GM19043 (cell line): ENCODE data around the gene NRARP.

Experiments used
- ATAC-seq: cut with Tn5 transposase; IDR thresholded peaks from one replicate; pipeline ENCODE4 v1.9.1; 2021; ENCODE audit warnings: low read depth; ENCODE audit not compliant: unreplicated experiment

Gene NRARP

DNA sequence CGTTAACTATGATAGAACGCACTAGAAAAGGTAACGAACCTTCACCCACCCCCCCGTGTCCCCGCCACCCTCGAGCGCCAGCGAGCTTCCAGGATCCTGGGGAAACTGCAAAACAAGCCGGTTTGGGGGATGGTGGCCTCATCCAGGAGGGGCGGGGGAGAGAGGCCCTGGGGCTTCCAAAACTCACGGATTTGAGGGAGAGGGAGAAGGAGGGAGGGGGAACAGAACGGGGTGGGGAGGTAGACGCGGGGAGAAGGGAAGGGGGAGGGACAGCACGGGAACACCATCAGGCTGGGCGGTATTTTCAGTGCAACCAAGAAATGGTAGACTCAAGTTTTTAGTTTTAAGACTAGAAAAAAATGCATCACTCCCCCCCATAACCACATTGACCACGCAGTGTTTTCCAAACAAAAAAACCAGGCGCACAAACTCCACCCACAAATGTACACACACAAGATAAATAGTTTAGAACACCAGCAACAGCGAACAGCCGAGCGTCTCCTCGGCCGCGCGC lies 1.4 kb downstream of the NRARP start:
- ATAC-seq = no peak

- ATAC-seq = no peak
Measured at GRCh38 chr9:137299938-137300337, 2.1 kb downstream of the NRARP start.

- no peak for ATAC-seq
Measured at GRCh38 chr9:137299203-137299565, 2.9 kb downstream of the NRARP start.

GRCh38 chr9:137298401-137299202 lies 3.5 kb downstream of the NRARP start:
- no peak for ATAC-seq

DNA sequence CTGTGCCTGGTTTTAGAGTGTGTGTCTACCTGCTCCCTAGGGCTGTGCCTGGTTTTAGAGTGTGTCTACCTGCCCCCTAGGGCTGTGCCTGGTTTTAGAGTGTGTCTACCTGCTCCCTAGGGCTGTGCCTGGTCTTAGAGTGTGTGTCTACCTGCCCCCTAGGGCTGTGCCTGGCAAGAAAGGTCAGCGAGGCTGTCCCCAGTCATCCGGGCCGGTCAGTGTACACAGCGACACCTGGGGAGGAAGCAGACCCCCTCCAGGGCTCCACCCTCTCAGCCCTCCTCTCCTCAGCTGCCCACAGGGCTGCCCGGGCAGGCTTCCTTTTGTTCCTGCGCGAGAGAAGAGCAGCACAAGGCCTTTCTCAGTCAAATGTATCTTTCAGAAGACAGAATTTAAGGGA lies 4.1 kb downstream of the NRARP start:
- no peak for ATAC-seq

DNA sequence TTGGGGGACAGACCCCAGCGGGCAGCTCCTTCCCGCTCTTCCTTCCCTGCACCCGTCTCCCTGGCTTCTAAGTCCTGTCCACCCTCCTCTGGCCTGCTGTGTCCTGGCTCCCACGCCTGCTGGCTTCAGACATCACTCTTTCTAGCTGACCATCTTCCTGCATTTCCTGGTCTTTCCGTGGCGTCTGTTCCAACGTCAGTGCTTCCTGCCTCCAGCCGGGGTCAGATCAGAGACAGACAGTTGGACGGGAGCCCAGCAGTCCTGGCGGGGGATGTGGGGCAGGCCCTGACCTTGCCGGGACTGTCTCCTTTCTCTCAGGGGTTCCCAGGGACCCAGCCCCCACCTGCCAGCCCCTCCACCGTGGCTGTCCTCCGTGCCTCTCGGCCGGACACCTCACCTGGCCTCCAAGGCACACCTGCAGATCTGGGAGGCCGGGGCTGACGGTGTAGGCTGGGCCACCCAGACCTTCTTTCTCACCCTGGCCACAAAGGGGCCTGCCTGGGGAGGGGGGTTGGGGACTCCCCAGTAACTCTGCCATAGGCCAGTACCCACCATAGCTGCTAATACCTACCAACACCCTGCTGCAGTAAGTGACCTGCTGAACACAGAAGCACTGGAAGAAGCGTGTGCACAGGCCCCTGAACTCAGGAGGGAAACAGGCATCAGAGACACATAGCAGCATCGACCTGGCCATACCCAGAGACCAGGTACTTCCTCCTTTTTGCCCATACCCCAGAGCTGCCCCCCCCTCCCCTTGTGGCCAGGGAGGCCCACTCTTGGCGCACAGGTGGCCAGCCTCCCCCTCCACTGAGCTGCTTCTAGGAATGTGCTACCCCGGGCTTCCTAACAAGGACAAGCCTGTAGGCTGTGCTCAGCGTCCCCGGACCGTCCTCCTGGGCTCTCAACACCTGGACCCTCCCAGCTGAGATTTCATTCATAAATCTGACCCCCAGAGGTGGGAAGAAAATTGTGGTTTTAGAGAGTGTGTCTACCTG lies 5.1 kb downstream of the NRARP start:
- ATAC-seq = no peak

GRCh38 chr9:137295849-137296669 lies 6.0 kb downstream of the NRARP start:
- ATAC-seq = no peak

DNA sequence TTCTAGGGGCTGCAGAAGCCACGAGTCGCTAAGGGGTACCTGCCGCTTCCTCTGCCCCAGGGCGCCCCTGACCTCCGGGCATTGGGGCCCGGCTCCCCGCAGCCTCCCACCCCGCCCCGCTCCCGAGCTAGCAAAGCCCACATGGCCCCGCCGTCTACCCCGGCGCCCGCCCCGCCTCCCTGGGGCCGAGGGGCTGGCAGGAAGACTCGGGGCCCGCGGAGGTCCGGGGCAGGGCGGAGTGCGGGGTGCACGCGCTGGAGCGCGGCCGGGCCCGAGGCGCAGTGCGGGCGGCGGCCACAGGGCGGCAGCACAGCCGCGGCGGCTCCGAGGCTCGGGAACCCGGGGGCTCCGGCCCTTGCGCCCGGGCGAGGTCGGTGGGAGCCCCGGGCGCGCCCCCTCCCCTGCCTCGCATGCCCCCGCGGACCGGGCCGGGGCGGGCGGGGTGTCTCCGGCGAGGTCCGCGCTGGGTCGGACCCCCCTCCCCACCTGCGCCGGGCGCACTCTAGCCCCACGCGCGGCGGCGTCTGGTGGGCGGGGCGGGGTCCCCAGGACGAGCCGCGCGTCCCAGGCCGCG lies 6.7 kb downstream of the NRARP start:
- ATAC-seq = no peak

DNA sequence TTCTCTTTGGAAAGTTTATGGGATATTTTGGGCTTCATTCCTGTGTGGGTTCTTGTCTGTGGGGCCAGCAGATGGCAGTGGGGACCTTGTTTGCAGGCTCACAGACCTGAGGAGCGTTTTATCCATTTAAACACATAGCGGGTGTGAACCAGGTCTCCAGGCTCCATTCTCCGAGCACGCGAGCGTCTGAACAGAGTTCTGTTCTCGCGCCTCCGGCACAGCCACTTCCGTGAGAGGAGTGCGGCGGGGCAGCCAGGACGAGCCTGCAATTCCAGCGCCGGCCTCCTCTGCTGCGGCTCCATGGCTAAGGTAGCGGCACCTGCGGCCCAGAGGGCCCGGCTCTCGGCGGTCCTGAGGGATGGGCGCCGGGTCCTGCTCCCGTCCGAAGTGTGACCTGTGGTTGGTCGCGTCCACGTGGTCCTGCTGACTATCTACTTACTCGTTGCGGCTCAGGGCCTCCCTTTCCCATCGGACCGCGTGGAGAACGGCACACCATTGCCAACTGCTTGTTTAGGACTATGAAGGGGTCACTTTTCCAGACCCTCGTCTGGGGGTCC lies 7.3 kb downstream of the NRARP start:
- no peak for ATAC-seq

DNA sequence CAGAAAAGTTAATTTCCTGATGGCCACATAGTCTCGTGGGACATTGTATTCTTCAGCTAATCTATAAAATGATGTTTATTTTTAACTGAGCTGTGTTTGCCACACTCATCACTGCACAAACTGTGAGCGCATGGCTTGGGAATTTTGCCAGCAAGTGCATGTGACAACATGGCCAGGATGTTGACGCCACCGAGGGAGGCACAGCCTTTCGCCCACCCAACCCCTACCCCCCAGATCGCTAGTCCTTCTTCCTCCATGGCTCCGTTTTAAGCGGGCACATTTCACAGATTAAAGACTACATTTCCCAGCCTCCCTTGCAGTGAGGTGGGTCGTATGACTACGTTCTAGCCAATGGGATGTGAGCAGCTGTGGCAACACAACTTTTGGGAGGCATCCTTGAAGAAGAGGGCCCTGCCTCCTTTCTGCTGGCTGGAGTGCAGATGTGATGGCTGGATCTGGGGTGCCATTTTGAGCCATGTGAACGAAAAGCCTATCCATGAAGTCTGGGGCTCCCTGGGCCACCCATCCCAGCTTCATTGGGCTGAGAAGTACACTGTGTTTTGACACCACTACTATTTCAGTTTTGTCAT lies 7.9 kb downstream of the NRARP start:
- ATAC-seq = no peak

DNA sequence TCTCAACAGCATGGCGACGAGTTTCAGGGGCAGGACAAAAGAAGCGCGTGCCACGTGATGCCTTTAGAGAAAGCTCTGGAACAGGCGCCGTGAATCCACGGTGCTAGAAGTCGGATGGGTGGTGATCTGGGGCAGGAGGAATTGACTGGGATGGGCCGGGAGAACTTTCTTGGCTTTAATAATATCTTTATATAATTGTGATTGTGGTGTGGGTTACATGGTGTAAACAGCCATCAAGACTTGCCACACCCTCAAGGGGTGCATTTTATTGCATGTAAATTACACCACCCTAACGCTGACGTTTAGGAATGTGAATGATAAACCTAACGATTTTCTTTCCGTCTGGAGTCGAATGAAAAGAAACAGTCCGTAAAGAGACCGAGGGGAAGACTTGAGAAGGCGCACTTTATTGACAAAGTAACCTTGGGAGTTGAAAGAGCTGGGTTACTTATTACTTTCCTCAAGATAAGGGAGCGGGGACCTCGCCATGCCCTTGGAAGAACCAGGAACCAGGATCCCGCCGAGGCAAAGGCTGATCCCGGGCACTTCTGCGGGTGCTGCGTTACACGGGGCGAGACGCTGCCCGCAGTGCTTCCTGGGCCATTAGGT lies 8.5 kb downstream of the NRARP start:
- no peak for ATAC-seq

- no peak for ATAC-seq
Measured at GRCh38 chr9:137293094-137293481, 9.0 kb downstream of the NRARP start.

GRCh38 chr9:137286975-137287383 lies 15.1 kb downstream of the NRARP start:
- ATAC-seq = no peak

DNA sequence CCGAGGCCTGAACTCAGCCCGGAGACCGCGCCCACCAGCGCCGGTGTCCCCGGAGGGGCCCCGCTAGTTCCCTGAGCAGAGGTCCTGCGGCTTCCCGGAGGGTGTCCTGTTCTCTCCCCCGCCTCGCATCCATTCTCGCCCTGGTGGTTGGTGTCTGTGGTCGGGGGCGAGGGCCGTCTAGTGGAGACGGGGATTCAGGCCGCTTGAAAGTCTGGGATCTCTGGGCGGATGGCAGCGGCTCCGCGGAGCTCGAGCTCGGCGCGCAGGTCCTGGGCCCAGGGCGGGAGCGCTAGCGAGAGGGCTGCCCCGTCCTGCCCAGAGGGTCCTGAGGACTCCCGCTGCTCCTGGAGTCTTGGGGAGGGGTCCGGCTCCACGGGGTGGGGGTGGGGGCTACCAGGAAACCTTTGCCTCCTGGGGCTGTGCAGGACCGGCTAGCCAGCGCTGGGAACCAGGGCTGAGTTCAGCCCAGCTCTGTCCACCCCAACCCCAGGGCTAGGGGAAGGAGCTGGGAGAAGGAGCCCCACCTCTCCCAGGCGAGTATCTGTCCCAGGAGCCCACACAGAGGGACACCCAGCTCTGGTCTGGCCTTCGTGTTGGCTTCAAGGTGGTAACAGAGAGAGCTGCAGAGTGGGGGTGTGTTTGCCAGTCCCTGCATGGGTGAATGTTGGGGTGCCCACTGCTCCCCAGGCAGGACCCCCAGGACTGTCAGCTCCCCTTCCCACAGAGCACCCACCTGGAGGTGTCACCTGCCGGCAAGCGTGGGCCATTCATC lies 20.5 kb downstream of the NRARP start:
- ATAC-seq = no peak

GRCh38 chr9:137280474-137281344 lies 21.4 kb downstream of the NRARP start:
- ATAC-seq = no peak

DNA sequence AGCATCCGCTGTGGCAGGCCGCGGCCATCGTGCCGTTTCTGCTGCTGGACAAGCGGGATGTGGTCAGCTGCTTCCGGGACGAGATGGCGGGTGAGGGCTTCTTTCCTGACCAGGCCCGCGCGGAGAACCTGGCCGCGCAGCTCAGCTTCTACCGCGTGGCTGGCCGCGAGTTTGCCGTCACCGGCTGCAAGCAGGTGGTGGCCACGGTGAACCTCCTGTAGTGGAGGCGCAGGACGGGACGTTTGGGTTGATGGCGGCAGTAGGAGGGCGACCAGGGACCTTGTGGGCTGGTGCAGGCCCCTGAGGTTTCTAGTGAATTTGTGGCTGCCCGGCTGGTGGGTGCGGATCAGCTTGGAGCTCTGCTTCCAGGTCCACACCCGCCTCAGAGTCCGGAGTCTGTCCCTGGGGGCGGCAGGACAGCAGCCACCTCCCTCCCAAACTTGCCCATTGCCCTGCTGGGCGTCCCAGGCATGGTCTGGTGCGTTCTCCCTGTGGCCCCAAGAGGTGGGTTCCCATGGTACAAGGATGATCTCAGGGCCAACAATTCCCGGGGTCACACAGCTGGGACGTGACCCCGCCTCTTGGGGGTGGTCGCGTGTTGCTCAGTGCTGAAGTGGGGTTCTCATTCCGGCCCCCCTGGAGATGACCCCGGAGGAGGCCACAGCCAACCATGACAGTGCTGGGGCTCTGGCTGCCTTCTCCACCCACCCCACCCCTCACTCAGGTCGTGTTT lies 22.2 kb downstream of the NRARP start:
- no peak for ATAC-seq
